Stimulated activated CD8-positive, alpha-beta memory T cell treated with anti-CD3 and anti-CD28 coated beads, Interleukin-12 subunit alpha, Interleukin-12 subunit beta, amount 100 ng/mL, for 24 hours (primary cell): ENCODE results near the gene FKRP.

ENCODE experiments used
- DNase-seq: peaks from one replicate; pipeline ENCODE4 v3.0.0-alpha.2; 2020; ENCODE audit errors: extremely low read depth

The FKRP gene

GRCh38 chr19:46718934-46719622, 26.8 kb upstream of the FKRP start:
- no peak for DNase-seq

- no peak for DNase-seq
Observed at GRCh38 chr19:46719629-46720502, 26.0 kb upstream of the FKRP start.

GRCh38 chr19:46720503-46721239, 25.2 kb upstream of the FKRP start:
- DNase-seq: no peak

GRCh38 chr19:46721269-46722003, 24.4 kb upstream of the FKRP start:
- DNase-seq: no peak

- DNase-seq: no peak
Observed at GRCh38 chr19:46722004-46722380, 23.9 kb upstream of the FKRP start.

- DNase-seq: no peak
Observed at GRCh38 chr19:46722421-46723022, 23.3 kb upstream of the FKRP start.

- DNase-seq: no peak
Observed at GRCh38 chr19:46723023-46723461, 22.8 kb upstream of the FKRP start.

- no peak for DNase-seq
Observed at GRCh38 chr19:46723471-46723870, 22.4 kb upstream of the FKRP start.

- no peak for DNase-seq
Observed at GRCh38 chr19:46724468-46724867, 21.4 kb upstream of the FKRP start.

- DNase-seq: no peak
Observed at GRCh38 chr19:46725036-46725820, 20.6 kb upstream of the FKRP start.

GRCh38 chr19:46725859-46726393, 19.9 kb upstream of the FKRP start:
- DNase-seq: no peak

GRCh38 chr19:46726551-46726950, 19.3 kb upstream of the FKRP start:
- DNase-seq: no peak

- DNase-seq: no peak
Observed at GRCh38 chr19:46726971-46727501, 18.8 kb upstream of the FKRP start.

- no peak for DNase-seq
Observed at GRCh38 chr19:46727757-46728156, 18.1 kb upstream of the FKRP start.

- DNase-seq: no peak
Observed at GRCh38 chr19:46728208-46728607, 17.6 kb upstream of the FKRP start.

- DNase-seq: peak; percentile 51
Observed at GRCh38 chr19:46728693-46729339, 17.0 kb upstream of the FKRP start.

GRCh38 chr19:46729696-46730095, 16.2 kb upstream of the FKRP start:
- DNase-seq: no peak

- DNase-seq: no peak
Observed at GRCh38 chr19:46730187-46730586, 15.7 kb upstream of the FKRP start.

GRCh38 chr19:46730595-46730994, 15.3 kb upstream of the FKRP start:
- DNase-seq: no peak
